ENCODE measurements around the gene FAM221A.

- TF ChIP-seq TAF1 (IDR thresholded peaks at IDR 0.05; ENCODE audit: control insufficient read depth, extremely low read depth, insufficient read depth, low read length, severe bottlenecking) (no peak), CTCF (IDR thresholded peaks at IDR 0.05 in 2 of 3, conservative IDR thresholded peaks at IDR 0.05 in 1 of 3; ENCODE audit: insufficient read depth in 2 of 3, low read depth in 1 of 3, low read length in 3 of 3) (no peak), ZBTB49 (CRISPR knock-in tag; IDR thresholded peaks at IDR 0.05; ENCODE audit: borderline replicate concordance) (no peak), BRF1 (IDR thresholded peaks at IDR 0.05; ENCODE audit: borderline replicate concordance, extremely low read depth, insufficient read length) (no peak), CREB5 (CRISPR knock-in tag; IDR thresholded peaks at IDR 0.05) (no peak), PHF21A (IDR thresholded peaks at IDR 0.05; ENCODE audit: borderline replicate concordance, low read depth) (no peak), CGGBP1 (CRISPR knock-in tag; IDR thresholded peaks at IDR 0.05) (no peak), ZNF76 (CRISPR knock-in tag; IDR thresholded peaks at IDR 0.05; ENCODE audit: borderline replicate concordance) (no peak), ZNF282 (CRISPR knock-in tag; IDR thresholded peaks at IDR 0.05) (no peak), ZNF408 (CRISPR knock-in tag; IDR thresholded peaks at IDR 0.05; ENCODE audit: low read depth) (no peak)
Observed at GRCh38 chr7:23721456-23721855, 41.5 kb downstream of the FAM221A start.

Measured in K562 (cell line).